Lung (tissue), 12 donors: ENCODE measurements around the gene C19orf47. TPM values are rescaled to one million over a fixed set of nuclear protein-coding genes. Genes with fewer than 3 reads are reported as not detected.

ENCODE experiments used
- ATAC-seq: fragments of 200-7000 bp; cut with Tn5 transposase; one replicate; pipeline ENCODE4 v1.9.1; 2020; ENCODE audit warnings: moderate number of reproducible peaks; ENCODE audit not compliant: insufficient read depth, low FRiP score
- DNase-seq, 3 donors: peaks; one replicate each; pipeline ENCODE4 v3.0.0-alpha.2; 2013 to 2017
- H3K27ac ChIP-seq, 2 donors: one replicate each; pipeline ENCODE4 v1.5.1; 2013; ENCODE audit warnings: mild to moderate bottlenecking in 2 of 2, moderate library complexity in 2 of 2, control low read depth in 1 of 2, inconsistent platforms in 1 of 2, low read depth in 1 of 2, low read length in 1 of 2
- H3K27me3 ChIP-seq, 3 donors: one replicate each; pipeline ENCODE4 v1.5.1; 2013; ENCODE audit warnings: low read length in 2 of 3; ENCODE audit not compliant: control insufficient read depth in 3 of 3, insufficient read depth in 3 of 3
- H3K36me3 ChIP-seq, 4 donors: one replicate each; pipeline ENCODE4 v1.5.1; 2013; ENCODE audit warnings: low read length in 4 of 4, mild to moderate bottlenecking in 1 of 4, moderate library complexity in 1 of 4; ENCODE audit not compliant: control insufficient read depth in 4 of 4, insufficient read depth in 4 of 4
- H3K4me1 ChIP-seq, 5 donors: one replicate each; pipeline ENCODE4 v1.5.1; 2013; ENCODE audit warnings: low read length in 5 of 5, mild to moderate bottlenecking in 2 of 5, moderate library complexity in 1 of 5; ENCODE audit not compliant: control insufficient read depth in 5 of 5, insufficient read depth in 5 of 5
- H3K4me3 ChIP-seq: one replicate; pipeline ENCODE4 v1.5.1; 2013; ENCODE audit warnings: mild to moderate bottlenecking, control low read depth, moderate library complexity
- H3K9ac ChIP-seq, 2 donors: one replicate each; pipeline ENCODE4 v1.5.1; 2013; ENCODE audit warnings: low read length in 2 of 2, control low read depth in 1 of 2; ENCODE audit not compliant: insufficient read depth in 1 of 2
- H3K9me3 ChIP-seq, 4 donors: one replicate each; pipeline ENCODE4 v1.5.1; 2013; ENCODE audit warnings: low read length in 3 of 4, mild to moderate bottlenecking in 1 of 4, moderate library complexity in 1 of 4; ENCODE audit not compliant: control insufficient read depth in 4 of 4, insufficient read depth in 3 of 4
- WGBS, 2 donors: extraction: QIAGEN DNeasy Blood & Tissue Kit; methylation state at CpG; one replicate each; pipeline ENCODE4 v1.1.7; 2013; 5-methylcytosine and 5-hydroxymethylcytosine counted together
- polyA plus RNA-seq, 2 donors: library from polyadenylated mRNA; stranded (reverse); fragments of 200-250 nt; gene quantifications; one replicate each; pipeline ENCODE4 v1.2.1, GENCODE V29; 2013
- total RNA-seq, 2 donors: library from RNA; depleted of rRNA in 1 of 2; stranded (reverse); fragments of >200 nt in 1 of 2; gene quantifications; one replicate each; pipeline ENCODE4 v1.2.1, GENCODE V29; 2014 to 2021
- TF ChIP-seq, protein P1 (sequence below): IDR thresholded peaks from 2 replicates; pipeline ENCODE4 v1.5.1; 2012; ENCODE audit warnings: mild to moderate bottlenecking; ENCODE audit errors: control extremely low read depth, extremely low read depth
- donor health status: control.
- donor health status: control.
- donor health status: Bipolar disorder and iron deficiency.
- donor health status: healthy.
- donor health status: DM: yes; HTN: yes; CAD: no.

C19orf47 gene
- total and polyA plus RNA-seq, 4 donors = 9.8 to 26.3 (median 14.9) TPM

- Histone ChIP-seq H3K4me3 (no peak overlapping the region), H3K9ac (no peak overlapping the region), H3K27me3 (no peaks in the 10 kb centered on the region), H3K27ac (no peak overlapping the region), H3K4me1 (peaks cover 0 to 3% (median 0%) of the 10 kb centered on the region in 5 donors), H3K36me3 (no peaks in the 10 kb centered on the region), H3K9me3 (no peaks in the 10 kb centered on the region)
- DNase-seq = peak; percentile 84 to 94 (median 92)
- WGBS, 2 donors = 9 to 11% methylated on average over 5 of the region's 5 CpGs
- TF ChIP-seq, protein P1, sequence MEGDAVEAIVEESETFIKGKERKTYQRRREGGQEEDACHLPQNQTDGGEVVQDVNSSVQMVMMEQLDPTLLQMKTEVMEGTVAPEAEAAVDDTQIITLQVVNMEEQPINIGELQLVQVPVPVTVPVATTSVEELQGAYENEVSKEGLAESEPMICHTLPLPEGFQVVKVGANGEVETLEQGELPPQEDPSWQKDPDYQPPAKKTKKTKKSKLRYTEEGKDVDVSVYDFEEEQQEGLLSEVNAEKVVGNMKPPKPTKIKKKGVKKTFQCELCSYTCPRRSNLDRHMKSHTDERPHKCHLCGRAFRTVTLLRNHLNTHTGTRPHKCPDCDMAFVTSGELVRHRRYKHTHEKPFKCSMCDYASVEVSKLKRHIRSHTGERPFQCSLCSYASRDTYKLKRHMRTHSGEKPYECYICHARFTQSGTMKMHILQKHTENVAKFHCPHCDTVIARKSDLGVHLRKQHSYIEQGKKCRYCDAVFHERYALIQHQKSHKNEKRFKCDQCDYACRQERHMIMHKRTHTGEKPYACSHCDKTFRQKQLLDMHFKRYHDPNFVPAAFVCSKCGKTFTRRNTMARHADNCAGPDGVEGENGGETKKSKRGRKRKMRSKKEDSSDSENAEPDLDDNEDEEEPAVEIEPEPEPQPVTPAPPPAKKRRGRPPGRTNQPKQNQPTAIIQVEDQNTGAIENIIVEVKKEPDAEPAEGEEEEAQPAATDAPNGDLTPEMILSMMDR = peak; percentile 66
- ATAC-seq = no peak
Measured at GRCh38 chr19:40305403-40305802, 42.8 kb downstream of the C19orf47 start.

DNA sequence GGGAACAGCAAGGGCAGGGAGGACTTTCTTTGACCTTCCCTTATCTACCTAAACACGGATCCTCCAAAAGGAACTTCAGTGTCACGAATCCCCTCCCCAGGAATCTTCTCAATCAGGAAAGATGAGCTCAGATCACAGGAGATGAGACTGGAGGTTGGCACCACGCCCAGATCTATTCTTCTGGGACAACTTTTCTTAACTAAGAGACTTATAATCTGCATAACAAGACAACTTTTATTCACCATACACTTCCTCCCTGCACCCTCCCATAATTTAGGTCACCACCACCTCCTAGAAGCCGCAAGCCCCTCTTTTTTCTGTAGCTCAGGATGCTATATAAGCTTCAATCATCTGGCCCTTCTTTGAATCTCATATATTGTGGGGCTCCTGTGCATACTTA, 43.9 kb downstream of the C19orf47 start:
- no peak for DNase-seq
- TF ChIP-seq, protein P1 = no peak
- 72 to 74% methylated on average over 4 of the region's 4 CpGs for WGBS, 2 donors

GRCh38 chr19:40303765-40304164, 44.4 kb downstream of the C19orf47 start:
- WGBS, 2 donors = 93 to 95% methylated on average over 2 of the region's 2 CpGs
- no peak overlapping the region for H3K27ac ChIP-seq
- ATAC-seq = no peak

More for the DNA sequence above, 43.9 kb downstream of the C19orf47 start:
- Histone ChIP-seq H3K27ac (no peak overlapping the region), H3K9me3 (no peaks in the 10 kb centered on the region), H3K4me1 (peaks cover 0 to 3% (median 0%) of the 10 kb centered on the region in 5 donors), H3K36me3 (no peaks in the 10 kb centered on the region), H3K4me3 (no peak overlapping the region), H3K27me3 (no peaks in the 10 kb centered on the region), H3K9ac (no peak overlapping the region)
- no peak for ATAC-seq

More at GRCh38 chr19:40303765-40304164, 44.4 kb downstream of the C19orf47 start:
- H3K36me3 ChIP-seq = no peaks in the 10 kb centered on the region
- H3K27me3 ChIP-seq = no peaks in the 10 kb centered on the region
- no peaks in the 10 kb centered on the region for H3K9me3 ChIP-seq
- H3K4me3 ChIP-seq = no peak overlapping the region
- DNase-seq = no peak
- TF ChIP-seq, protein P1 = no peak
- H3K4me1 ChIP-seq = peaks cover 0 to 3% (median 0%) of the 10 kb centered on the region in 5 donors
- H3K9ac ChIP-seq = no peak overlapping the region
